GM19099 (cell line): Measurements from ENCODE around the gene NFAM1.

Source experiments
- POLR2A ChIP-seq: IDR thresholded peaks from 3 replicates; pipeline ENCODE4 v1.6.1; 2011; ENCODE audit warnings: low read depth; ENCODE audit not compliant: insufficient read length; ENCODE audit errors: extremely low read depth

NFAM1 gene

DNA sequence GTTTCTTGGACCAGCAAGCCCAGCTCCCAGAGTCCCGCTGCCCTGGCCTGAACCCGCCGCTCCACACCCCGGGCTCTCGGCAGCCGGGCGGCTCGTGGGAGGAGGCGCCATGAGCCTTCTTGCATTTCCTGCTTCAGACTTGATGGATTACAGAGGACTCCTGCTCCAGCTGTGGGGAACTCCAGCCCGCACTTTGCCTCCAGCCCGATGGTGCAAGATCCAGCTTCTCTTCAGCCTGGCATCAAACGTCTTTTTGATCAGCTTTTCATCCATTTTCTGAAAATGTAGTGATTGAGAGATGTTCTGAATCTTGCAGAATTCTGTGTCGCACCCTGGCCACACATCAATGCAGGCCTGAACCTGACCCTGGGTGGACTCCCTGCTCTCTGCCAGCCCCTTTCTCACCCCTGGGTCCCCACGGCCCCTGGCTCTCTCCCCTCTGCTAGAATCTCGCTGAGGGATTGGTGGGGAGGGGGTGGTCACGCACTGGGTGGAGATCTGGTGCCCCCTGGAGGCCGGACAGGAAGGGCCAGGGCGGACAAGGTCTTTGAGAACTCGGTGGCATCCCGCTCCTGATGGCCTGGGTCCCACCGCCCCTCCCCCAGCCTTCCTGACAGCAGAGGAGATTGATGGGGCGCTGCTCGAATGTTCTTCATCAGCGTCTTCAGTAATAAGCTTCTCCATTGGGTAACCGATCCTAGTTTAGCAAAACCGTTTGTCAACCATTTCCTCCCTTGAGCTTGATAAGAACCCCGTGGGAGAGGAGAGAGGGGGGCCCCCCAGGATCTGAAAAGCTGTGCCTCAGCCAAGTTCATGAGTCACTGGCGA is 12.1 kb upstream of the NFAM1 start:
- TF ChIP-seq POLR2A = peak; percentile 39

DNA sequence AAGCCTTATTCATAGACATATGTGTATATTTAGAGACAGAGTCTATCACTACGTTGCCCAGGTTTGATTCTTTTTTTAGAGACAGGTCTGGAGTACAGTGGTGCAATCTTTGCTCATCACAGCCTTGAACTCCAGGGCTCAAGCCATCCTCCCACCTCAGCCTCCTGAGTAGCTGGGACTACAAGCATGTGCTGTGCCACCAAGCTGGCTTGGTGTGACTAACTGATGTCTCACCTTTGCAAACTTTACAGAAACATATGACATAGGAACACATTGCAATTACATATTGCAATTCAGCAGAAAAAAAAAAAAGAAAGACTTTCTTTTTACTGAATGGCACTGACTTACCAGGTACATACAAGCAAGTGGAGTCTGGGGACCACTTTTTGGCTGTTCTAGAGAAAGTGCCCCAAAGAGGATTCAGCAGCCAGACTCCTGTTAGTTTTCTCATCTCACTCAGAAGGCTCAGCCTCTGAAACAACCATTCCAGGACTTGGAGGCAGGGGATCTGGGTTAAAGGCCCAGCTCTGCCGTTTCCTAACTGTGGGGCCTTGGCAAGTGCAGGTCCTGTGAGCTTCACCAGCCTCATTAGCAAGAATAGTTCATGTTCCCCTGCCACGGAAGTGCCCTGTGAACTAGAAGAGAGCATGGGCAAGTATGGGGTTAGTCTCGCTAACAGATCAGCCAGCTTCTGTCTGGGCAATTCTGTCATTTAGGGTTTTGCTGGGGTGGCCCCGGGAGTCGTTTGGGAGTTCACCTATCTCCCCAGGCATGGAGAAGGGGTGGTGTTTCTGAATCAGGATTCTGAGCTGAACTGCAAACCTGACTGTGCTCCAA is 11.3 kb upstream of the NFAM1 start:
- no peak for TF ChIP-seq POLR2A

- TF ChIP-seq POLR2A = no peak
Observed at GRCh38 chr22:42442748-42443147, 10.5 kb upstream of the NFAM1 start.

DNA sequence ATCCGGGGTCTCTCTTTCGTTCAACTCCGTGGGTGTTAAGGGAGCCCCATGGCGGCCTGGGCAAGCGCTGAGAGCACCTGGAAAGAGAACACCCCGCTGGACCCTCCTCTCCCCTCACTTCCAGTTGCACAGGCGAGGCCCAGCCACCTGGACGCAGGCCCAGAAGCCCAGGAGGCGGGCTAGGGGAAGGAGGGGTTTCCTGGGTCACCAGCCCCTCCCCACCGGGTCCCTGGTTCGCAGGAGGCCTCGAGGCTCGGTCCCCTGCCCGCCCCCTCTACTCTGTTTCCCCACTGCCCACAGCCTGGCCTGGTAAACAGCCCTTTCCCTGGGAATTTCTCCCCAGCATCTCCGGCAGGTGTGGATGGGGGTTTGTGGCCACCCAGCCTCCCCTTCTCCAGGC is 8.5 kb upstream of the NFAM1 start:
- no peak for TF ChIP-seq POLR2A

DNA sequence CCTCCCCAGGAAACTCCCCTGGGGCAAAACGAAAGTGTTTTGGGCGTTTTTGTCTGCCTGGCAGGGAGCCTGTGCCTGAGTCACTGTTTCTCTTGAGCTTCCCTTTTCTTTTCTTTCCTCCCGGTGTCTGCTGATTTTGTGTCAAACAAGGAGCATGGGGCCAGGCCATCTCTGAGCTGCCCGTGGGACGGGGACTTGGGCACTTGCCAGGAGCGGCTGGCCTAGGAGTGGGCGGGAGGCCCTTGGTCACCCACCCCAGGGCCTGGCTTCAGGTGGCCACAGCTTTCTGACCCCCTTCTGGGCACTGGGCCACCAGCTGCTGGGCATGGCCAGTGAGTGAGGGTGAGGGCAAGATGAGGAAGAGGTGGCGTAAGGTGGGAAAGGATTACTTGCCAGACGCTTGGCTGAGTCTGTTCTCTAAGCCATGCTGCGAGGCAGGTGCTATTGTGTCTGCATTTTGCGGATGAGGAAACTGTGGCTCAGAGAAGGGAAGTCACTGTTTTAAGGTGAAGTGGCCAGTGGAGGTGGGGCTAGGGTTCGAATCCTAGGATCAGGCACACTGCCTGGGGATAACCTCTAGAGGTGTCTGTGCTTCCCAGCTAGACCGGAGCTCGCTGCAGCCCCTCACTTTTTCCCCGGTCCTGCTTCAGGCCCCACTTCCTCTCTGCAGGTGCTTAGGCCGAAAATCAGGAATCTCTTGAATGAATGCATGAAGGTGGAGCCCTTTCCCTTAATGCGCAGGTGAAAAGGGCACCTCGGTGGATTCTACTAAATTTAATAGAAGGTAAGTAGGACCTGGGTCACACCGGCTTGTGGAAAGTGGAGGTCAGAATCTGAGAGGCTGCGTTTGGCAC is 7.8 kb upstream of the NFAM1 start:
- TF ChIP-seq POLR2A = peak; percentile 57

DNA sequence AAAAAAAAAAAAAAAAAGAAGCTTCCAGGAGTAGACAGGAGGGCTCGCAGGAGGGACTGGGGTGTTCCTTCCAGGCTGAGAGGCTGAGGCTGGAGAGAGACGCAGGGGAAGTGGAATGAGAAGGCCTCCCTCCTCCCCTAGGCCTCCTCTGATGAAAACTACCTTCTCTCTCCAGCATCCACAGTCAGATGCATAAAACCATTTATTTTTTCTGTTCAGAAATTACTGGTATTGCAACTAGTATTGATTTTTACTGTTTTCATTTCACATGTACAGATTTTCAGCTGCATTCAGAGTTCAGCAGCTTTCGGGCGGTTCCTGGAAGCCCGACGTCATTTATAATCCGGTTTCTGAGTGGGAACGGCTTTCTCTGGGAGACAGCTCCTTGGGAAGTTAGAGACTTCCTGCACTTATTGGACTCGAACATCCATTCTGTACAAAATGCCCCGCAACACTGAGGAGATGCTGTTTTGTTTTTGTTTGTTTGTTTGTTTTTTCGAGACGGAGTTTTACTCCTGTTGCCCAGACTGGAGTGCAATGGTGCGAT is 6.9 kb upstream of the NFAM1 start:
- no peak for TF ChIP-seq POLR2A

DNA sequence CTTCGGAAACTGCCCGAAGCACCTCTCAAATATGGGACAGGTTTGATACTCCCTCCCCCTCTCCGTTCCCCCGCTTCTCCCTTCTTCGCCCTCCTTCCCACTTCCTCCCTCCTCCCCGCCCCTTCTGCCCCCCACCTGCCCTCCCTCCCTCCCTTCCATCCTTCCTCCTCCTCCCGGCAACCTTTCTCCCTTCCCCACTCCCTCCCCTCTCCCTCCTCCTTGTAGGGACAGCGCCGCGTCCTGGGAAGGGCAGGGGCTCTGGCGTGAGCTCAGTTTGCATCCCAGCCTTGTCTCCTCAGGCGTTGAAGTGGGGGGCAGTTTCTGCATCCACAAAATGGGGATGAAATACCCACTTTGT is 6.1 kb upstream of the NFAM1 start:
- TF ChIP-seq POLR2A = no peak

- TF ChIP-seq POLR2A = peak; percentile 67
Observed at GRCh38 chr22:42437488-42438292, 5.5 kb upstream of the NFAM1 start.

- no peak for TF ChIP-seq POLR2A
Observed at GRCh38 chr22:42436404-42436803, 4.2 kb upstream of the NFAM1 start.

GRCh38 chr22:42434748-42435425 is 2.7 kb upstream of the NFAM1 start:
- TF ChIP-seq POLR2A = no peak

DNA sequence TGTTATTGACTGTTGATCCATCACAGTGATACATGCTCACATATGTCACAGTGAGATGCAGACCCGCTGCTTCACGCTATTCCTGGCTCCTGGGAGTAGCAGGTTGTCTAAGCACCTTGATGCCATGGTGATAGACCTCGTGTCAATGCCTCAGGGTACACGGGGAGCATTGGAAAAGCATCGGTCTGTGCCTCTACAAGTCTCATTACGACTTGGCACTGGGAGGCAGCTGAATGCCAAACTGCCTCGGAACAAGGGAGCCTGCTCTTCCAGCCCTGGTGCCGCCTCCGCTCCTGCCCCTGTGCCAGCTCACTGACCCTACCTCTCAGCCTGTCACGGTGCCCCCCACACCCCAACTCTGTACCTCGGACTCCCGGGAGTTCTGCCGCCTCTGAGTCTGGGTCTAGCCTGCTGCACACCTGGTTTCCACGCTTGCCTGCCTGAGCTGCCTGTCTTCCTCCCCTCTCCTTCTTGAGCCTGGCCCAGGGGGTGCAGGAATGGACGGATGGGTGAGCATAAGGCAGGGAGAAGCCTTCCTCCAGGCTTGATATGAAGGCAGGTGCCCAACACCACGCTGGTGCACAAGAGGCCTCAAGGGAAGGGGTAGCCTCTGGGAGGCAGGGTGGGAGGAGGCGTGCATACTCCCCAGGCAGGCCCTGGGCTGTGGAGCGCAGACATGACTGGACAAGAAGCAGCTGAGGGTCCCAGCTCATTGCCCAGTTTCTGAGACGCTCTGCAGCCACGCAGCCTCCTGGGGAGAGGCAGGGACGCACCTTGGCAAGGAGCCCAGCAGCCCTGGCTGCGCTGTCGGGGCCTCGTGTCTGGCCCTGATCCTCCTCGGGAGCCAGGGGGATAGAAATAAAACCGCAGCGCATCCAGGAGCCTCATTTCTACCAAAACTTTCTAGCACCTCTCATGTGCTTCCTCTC is 1.8 kb upstream of the NFAM1 start:
- TF ChIP-seq POLR2A = no peak

DNA sequence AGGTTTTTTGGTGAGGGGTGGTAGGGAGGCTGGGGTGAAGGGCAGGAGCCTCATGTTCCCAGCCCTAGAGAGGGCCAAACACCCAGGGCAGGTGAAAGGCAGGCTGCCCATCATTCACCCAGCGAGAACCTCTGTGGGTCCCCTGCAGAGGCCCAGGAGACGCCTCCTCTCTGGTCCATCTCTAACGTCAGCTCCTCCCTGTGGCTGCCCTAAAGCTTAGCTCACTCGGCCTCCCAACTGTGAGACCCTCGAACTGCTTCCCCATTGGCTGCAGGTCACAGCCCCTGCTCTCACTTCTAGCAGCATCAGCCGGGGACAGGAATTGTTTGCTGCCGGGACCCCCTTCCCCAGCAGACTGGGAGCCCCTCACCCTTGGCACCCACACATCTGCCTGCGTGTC is 615 bp upstream of the NFAM1 start:
- no peak for TF ChIP-seq POLR2A

- TF ChIP-seq POLR2A = no peak
Observed at GRCh38 chr22:42431401-42432019, 693 bp downstream of the NFAM1 start.
